Sigmoid colon (tissue), 4 donors: ENCODE results near the gene TROAP.

Experiments used
- CTCF ChIP-seq, 4 experiments: fragments of 450-650 bp in 3 of 4; fragments of 200-600 bp in 1 of 4; IDR thresholded peaks; one replicate each; pipeline ENCODE4 v1.5.1; 2016 to 2019; ENCODE audit warnings: antibody characterized with exemption in 4 of 4, mild to moderate bottlenecking in 3 of 4, moderate library complexity in 2 of 4
- POLR2A ChIP-seq, 2 donors: fragments of 450-650 bp; IDR thresholded peaks; one replicate each; pipeline ENCODE4 v1.6.1; 2016; ENCODE audit warnings: antibody characterized with exemption in 2 of 2, mild to moderate bottlenecking in 2 of 2, moderate library complexity in 2 of 2
- POLR2AphosphoS5 ChIP-seq, 4 donors: sonication (generic); formaldehyde crosslinking; IDR thresholded peaks; one replicate each; pipeline ENCODE4 v1.6.1; 2017; ENCODE audit warnings: antibody characterized with exemption in 4 of 4

GRCh38 chr12:49340971-49341776 lies 18.1 kb downstream of the TROAP start:
- TF ChIP-seq CTCF (IDR thresholded peaks at IDR 0.05) (no peak), POLR2AphosphoS5 (IDR thresholded peaks at IDR 0.05) (no peak), POLR2A (IDR thresholded peaks at IDR 0.05) (no peak)
